Peyer's patch (tissue), 4 donors: Measurements from ENCODE around the gene FSTL1. TPM values are rescaled to one million over a fixed set of nuclear protein-coding genes. Genes with fewer than 3 reads are reported as not detected.

Experiments used
- DNase-seq, 3 donors: peaks; one replicate each; pipeline ENCODE4 v3.0.0-alpha.2; 2017 to 2019
- H3K27ac ChIP-seq, 4 donors: fragments of 200-600 bp; sonication (generic); one replicate each; pipeline ENCODE4 v1.5.1; 2016 to 2019
- H3K27me3 ChIP-seq, 2 donors: fragments of 200-600 bp; sonication (generic); one replicate each; pipeline ENCODE4 v1.5.1; 2019
- H3K36me3 ChIP-seq, 3 donors: fragments of 200-600 bp; sonication (generic); one replicate each; pipeline ENCODE4 v1.5.1; 2016 to 2019
- H3K4me1 ChIP-seq, 4 donors: fragments of 200-600 bp; sonication (generic); one replicate each; pipeline ENCODE4 v1.5.1; 2016 to 2019
- H3K4me3 ChIP-seq, 4 donors: fragments of 200-600 bp; sonication (generic); 1 replicate in 3 of 4; 2 replicates in 1 of 4; pipeline ENCODE4 v1.5.1; 2016 to 2019; ENCODE audit warnings: mild to moderate bottlenecking in 1 of 4
- H3K9me3 ChIP-seq, 4 donors: fragments of 200-600 bp; sonication (generic); one replicate each; pipeline ENCODE4 v1.5.1; 2016 to 2019; ENCODE audit warnings: mild to moderate bottlenecking in 1 of 4
- CTCF ChIP-seq, 6 experiments: fragments of 450-650 bp in 4 of 6; fragments of 200-600 bp in 2 of 6; sonication (generic) in 1 of 6; IDR thresholded peaks; one replicate each; pipeline ENCODE4 v1.5.1; 2017 to 2019; ENCODE audit warnings: antibody characterized with exemption in 6 of 6, mild to moderate bottlenecking in 3 of 6, moderate library complexity in 1 of 6
- POLR2A ChIP-seq, 2 donors: fragments of 450-650 bp; IDR thresholded peaks; one replicate each; pipeline ENCODE4 v1.5.1; 2017; ENCODE audit warnings: antibody characterized with exemption in 2 of 2, mild to moderate bottlenecking in 2 of 2, moderate library complexity in 2 of 2
- total RNA-seq, 4 donors: library from RNA; depleted of rRNA; stranded (reverse); fragments of >200 nt; gene quantifications; one replicate each; pipeline ENCODE4 v1.1.0, GENCODE V29; 2016

FSTL1 gene
- total RNA-seq, 4 donors from 2014 or later = 22.2 to 84.2 (median 59.8) TPM

DNA sequence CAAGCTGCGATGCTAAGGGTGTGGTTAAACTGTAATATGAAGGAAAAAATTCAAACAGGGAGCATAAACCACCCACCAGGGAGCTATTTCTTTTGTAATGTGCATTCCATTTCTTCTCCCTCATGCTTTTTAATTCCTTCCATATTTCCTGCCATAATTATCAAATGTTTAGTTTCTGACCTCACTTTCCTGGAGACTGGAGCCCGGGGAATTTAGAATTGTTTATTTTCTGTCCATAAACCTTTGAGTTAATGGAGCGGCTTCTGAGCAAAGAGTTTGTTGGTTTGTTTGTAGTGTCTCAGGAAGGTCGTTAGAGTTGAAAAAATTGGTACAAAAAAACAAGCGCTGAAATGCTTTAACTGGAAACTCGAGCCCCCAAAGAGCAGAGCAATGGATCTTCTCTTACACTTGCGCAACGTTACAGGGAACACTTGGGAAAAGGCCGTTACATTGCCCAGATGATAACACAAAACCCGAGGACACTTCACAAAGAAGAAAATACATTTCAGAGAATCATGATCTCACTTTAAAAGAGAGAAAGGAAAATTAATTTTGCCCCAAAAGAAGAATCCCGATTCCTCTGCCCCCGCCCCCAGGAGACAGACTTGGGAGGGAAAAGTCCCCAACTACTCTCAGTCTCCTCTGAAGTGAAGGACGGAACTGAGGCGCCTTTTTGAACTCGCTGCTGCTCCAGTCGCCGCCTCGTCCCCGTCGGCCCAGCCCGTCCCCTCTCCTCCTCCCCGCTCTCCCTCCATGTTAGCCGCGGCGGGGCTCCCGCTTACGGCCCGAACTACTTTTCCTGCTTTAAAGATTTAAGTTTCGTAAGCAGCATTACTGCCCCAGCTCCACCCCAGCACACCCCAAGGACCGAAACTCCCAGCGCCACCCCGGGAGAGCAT is 842 bp downstream of the FSTL1 start:
- H3K27ac ChIP-seq = peak overlapping the region; percentile 71 to 96 (median 80)
- no peaks in the 10 kb centered on the region for H3K36me3 ChIP-seq
- no peaks in the 10 kb centered on the region for H3K9me3 ChIP-seq
- DNase-seq = no peak
- H3K4me1 ChIP-seq = peaks cover 0 to 7% (median 3%) of the 10 kb centered on the region in 4 donors
- no peaks in the 10 kb centered on the region for H3K27me3 ChIP-seq
- H3K4me3 ChIP-seq = peak overlapping the region; percentile 50 to 67 (median 61)
- no peak for TF ChIP-seq POLR2A (IDR thresholded peaks at IDR 0.05)
- no peak for TF ChIP-seq CTCF (IDR thresholded peaks at IDR 0.05)

DNA sequence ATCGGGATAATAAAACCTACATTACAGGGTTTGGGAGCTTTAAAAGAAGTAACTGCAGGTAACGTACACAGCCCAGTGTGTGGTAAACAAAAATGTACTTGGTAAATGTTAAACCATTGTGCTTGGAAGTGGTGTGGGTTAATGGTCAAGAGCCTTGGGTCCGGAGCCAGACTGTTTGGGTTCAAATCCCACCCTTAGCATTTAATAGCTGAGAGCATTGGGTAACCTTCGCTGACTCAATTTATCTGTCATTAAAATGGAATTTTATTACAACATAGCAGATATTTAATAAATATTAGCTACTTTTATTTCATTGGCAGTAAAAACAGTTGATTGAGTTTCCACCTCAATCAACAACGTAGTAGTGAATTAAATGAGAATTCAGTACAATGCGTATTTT is 1.5 kb downstream of the FSTL1 start:
- no peaks in the 10 kb centered on the region for H3K27me3 ChIP-seq
- H3K4me3 ChIP-seq = peak overlapping the region in 3 of 4 donors; percentile 50 to 67 (median 63)
- H3K36me3 ChIP-seq = no peaks in the 10 kb centered on the region
- H3K9me3 ChIP-seq = no peaks in the 10 kb centered on the region
- H3K27ac ChIP-seq = peak overlapping the region; percentile 31 to 96 (median 80)
- H3K4me1 ChIP-seq = peaks cover 0 to 7% (median 3%) of the 10 kb centered on the region in 4 donors
- TF ChIP-seq CTCF (IDR thresholded peaks at IDR 0.05) = no peak
- no peak for TF ChIP-seq POLR2A (IDR thresholded peaks at IDR 0.05)
- DNase-seq = no peak

GRCh38 chr3:120448756-120449155 is 2.0 kb downstream of the FSTL1 start:
- Histone ChIP-seq H3K4me1 (peaks cover 0 to 10% (median 4%) of the 10 kb centered on the region in 4 donors), H3K9me3 (no peaks in the 10 kb centered on the region), H3K4me3 (peak overlapping the region in 2 of 4 donors; percentile 63 to 67), H3K27ac (peak overlapping the region; percentile 31 to 96 (median 80)), H3K27me3 (no peaks in the 10 kb centered on the region), H3K36me3 (no peaks in the 10 kb centered on the region)
- DNase-seq = no peak
- TF ChIP-seq CTCF (IDR thresholded peaks at IDR 0.05) = no peak
- TF ChIP-seq POLR2A (IDR thresholded peaks at IDR 0.05) = no peak

DNA sequence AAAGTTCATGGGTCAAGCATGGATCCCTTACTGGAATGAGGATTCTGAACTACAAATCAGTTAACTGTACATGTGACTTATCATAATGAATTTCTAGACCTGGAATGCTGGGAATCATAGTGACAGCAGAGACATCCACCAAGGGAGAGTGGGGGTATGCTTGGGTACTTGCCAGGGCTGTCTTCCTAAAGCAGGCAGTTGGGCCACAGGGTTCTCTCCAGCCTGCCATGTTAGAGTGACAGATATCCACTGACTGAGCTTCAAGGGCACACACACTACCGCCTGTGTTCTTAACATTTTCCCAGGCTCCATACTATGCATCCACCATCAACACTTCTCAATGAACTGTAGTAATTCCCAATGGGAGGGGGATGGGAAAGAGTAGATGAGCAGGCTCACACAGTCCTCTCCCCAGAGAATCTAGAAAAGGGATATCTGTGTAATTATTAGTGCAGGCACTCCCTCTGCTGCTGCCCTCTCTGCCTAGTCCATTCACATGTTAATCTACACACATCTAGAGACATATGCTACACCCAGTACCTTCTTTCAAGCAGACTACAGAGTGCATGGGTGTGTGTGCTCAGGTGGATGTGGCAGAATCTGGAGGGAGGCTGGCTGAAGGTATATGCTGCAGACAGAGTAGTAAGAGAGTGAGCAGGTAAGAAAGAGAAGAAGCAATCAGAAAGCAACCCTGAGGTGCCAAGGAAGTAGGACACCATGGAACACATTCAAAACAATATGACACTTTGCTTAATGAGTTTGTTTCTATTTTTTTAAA is 3.7 kb downstream of the FSTL1 start:
- Histone ChIP-seq H3K4me1 (peaks cover 0 to 17% (median 4%) of the 10 kb centered on the region in 4 donors), H3K27ac (peak overlapping the region in 1 of 4 donors; percentile 5), H3K4me3 (peak overlapping the region in 1 of 4 donors; percentile 1)

More for the DNA sequence above, 3.7 kb downstream of the FSTL1 start:
- Histone ChIP-seq H3K27me3 (no peaks in the 10 kb centered on the region), H3K36me3 (no peaks in the 10 kb centered on the region), H3K9me3 (no peaks in the 10 kb centered on the region)
- DNase-seq = no peak
- TF ChIP-seq CTCF (IDR thresholded peaks at IDR 0.05) (no peak), POLR2A (IDR thresholded peaks at IDR 0.05) (no peak)
